ENCODE data around the gene MUC5AC. TPM values are rescaled to one million over a fixed set of nuclear protein-coding genes. Genes with fewer than 3 reads are reported as not detected.

The MUC5AC gene
- total and polyA plus RNA-seq, 2 of the 13 experiments (the other 11 are each of a cell fraction or from before 2014, with no cell fraction given), result under 0.01 TPM; not detected in 1

DNA sequence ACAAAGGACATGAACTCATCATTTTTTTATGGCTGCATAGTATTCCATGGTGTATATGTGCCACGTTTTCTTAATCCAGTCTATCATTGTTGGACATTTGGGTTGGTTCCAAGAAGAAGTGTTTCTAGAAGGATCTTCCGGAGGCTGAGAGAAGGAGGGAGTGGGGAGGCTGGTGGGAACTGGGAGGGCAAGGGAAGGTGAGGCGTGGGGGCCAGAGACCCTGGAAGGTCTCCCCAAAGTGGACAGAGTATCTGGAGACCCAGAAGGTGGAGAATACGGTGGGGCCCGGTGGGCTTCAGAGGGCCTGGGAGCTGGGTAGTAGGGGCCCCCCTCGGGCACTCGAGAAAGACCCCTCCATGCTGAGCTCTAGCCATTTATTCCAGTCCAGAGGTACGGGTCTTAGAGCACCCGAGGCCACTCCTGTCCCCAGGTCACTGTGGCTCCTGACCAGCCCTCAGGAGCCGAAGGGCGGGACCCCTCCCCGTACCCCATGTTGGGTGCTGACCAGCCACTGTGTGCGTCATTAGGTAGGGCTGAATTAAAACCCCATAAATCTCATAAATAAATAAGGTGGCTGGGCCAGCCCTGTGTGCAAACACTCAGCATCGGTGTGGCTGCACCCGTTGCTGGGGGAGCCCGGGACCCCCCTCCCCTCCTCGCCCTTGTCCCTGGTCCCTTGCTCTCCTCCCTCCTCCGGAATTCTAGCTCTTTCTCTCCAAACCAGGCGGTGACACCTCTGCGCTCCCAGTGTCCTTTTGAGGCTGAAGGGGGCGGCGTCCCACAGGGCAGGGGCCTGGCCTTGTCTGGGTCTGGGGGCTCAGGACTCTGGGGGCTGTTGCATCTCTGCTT, 38.8 kb upstream of the MUC5AC start:
- H3K4me3 ChIP-seq (replicated peaks in 1 of 3; ENCODE audit: insufficient read depth in 1 of 3, low read depth in 2 of 3, low read length in 3 of 3), result no peak overlapping the region
- FAIRE-seq (no peak), DNase-seq (ENCODE audit: low spot score) (no peak), ATAC-seq (no peak)
- H3K9ac ChIP-seq (ENCODE audit: insufficient read depth, low read depth, low read length), result no peak overlapping the region
- WGBS (ENCODE audit: low lambda C conversion rate), result 13% methylated on average over 14 of the region's 22 CpGs
- in situ Hi-C loops (cut with HindIII; ENCODE audit: extremely low pct_ligation_motif_present, low pct_unique_long_range_greater_than_20kb) (no loop called here), intact Hi-C loops (cut with micrococcal nuclease; ENCODE audit: unreplicated experiment) (no loop called here)
- H3K4me2 ChIP-seq (ENCODE audit: low read depth, low read length), result no peak overlapping the region
- POLR2A ChIA-PET, result no interaction called here
- H3K4me1 ChIP-seq (ENCODE audit: insufficient read depth, low read length), result no peaks in the 10 kb centered on the region
- H2AFZ ChIP-seq (ENCODE audit: low read length), result no peak overlapping the region
- H3K27me3 ChIP-seq (ENCODE audit: control insufficient read depth in 1 of 2, insufficient read depth in 2 of 2, low read length in 2 of 2), result peaks cover 10 to 57% of the 10 kb centered on the region in 2 experiments; a peak in 4 of 5 replicates
- TF ChIP-seq TOE1 (CRISPR knock-in tag; IDR thresholded peaks at IDR 0.05) (no peak), ZNF382 (CRISPR knock-in tag; IDR thresholded peaks at IDR 0.05; ENCODE audit: borderline replicate concordance) (no peak), CCDC6 (CRISPR knock-in tag; IDR thresholded peaks at IDR 0.05) (no peak)
- TF ChIP-seq, protein P1, sequence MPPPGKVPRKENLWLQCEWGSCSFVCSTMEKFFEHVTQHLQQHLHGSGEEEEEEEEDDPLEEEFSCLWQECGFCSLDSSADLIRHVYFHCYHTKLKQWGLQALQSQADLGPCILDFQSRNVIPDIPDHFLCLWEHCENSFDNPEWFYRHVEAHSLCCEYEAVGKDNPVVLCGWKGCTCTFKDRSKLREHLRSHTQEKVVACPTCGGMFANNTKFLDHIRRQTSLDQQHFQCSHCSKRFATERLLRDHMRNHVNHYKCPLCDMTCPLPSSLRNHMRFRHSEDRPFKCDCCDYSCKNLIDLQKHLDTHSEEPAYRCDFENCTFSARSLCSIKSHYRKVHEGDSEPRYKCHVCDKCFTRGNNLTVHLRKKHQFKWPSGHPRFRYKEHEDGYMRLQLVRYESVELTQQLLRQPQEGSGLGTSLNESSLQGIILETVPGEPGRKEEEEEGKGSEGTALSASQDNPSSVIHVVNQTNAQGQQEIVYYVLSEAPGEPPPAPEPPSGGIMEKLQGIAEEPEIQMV (CRISPR knock-in tag; IDR thresholded peaks at IDR 0.05; ENCODE audit: low read depth), result no peak
- no peaks in the 10 kb centered on the region for H3K36me3 ChIP-seq (replicated peaks in 1 of 2; ENCODE audit: control insufficient read depth in 1 of 2, insufficient read depth in 2 of 2, low read length in 2 of 2)
- H3K9me3 ChIP-seq (ENCODE audit: low read length), result no peaks in the 10 kb centered on the region
- no peaks in the 10 kb centered on the region for H3K79me2 ChIP-seq (ENCODE audit: insufficient read depth, low read length)
- no peaks in the 10 kb centered on the region; the same call in 1 of the 2 replicates for H4K20me1 ChIP-seq (ENCODE audit: insufficient read depth, low read length)
- CTCF ChIA-PET (ENCODE audit: low intra/inter-chr PET ratio, low total read pairs), result no interaction called here
- H3K27ac ChIP-seq (ENCODE audit: extremely low read length, insufficient read depth, low read length), result no peak overlapping the region
- no TSS peak for BruUV-seq (replicated peaks)

DNA sequence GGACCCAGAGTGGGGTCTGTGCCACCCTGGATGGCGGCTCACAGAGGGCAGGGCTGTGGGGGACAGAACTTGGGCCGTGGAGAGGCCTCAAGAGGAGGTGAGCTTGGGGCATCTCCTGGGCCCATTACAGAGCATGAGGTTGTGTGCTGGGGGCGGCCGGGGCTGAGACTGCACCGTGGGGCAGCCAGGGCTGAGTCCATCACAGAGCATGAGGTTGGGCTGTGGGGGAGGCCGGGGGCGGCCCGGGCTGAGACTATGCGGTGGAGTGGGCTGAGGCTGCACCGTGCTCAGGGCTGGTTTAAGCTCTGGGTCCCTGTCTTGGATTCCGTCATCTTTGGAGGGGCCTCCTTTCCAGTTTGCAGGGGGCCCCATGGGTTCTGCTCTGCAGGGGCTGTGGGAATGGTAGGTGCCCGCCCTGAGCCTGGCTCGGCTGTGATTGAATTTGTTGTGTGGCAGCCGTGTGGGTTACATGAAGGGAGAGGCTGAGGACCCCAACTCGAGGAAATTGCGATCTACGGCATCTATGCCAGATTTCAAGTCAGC, 38.1 kb upstream of the MUC5AC start:
- H3K27me3 ChIP-seq (ENCODE audit: control insufficient read depth in 1 of 2, insufficient read depth in 2 of 2, low read length in 2 of 2), result peaks cover 8 to 57% of the 10 kb centered on the region in 2 experiments; a peak in 4 of 5 replicates
- POLR2A ChIA-PET, result no interaction called here
- DNase-seq (ENCODE audit: low spot score), result no peak
- TF ChIP-seq ZFAT (CRISPR knock-in tag; conservative IDR thresholded peaks at IDR 0.05) (no peak), SOX13 (IDR thresholded peaks at IDR 0.05) (no peak), SOX13 (CRISPR knock-in tag; conservative IDR thresholded peaks at IDR 0.05 in 1 of 2, IDR thresholded peaks at IDR 0.05 in 1 of 2) (no peak), NR1H2 (CRISPR knock-in tag; IDR thresholded peaks at IDR 0.05; ENCODE audit: borderline replicate concordance, low read depth) (no peak), AHR (CRISPR knock-in tag; IDR thresholded peaks at IDR 0.05) (no peak), BRD4 (CRISPR knock-in tag; IDR thresholded peaks at IDR 0.05) (no peak), SSRP1 (CRISPR knock-in tag; IDR thresholded peaks at IDR 0.05) (no peak), CCAR2 (optimal IDR thresholded peaks at IDR 0.05; ENCODE audit: low read depth, low read length) (no peak)
- TF ChIP-seq, protein P2, sequence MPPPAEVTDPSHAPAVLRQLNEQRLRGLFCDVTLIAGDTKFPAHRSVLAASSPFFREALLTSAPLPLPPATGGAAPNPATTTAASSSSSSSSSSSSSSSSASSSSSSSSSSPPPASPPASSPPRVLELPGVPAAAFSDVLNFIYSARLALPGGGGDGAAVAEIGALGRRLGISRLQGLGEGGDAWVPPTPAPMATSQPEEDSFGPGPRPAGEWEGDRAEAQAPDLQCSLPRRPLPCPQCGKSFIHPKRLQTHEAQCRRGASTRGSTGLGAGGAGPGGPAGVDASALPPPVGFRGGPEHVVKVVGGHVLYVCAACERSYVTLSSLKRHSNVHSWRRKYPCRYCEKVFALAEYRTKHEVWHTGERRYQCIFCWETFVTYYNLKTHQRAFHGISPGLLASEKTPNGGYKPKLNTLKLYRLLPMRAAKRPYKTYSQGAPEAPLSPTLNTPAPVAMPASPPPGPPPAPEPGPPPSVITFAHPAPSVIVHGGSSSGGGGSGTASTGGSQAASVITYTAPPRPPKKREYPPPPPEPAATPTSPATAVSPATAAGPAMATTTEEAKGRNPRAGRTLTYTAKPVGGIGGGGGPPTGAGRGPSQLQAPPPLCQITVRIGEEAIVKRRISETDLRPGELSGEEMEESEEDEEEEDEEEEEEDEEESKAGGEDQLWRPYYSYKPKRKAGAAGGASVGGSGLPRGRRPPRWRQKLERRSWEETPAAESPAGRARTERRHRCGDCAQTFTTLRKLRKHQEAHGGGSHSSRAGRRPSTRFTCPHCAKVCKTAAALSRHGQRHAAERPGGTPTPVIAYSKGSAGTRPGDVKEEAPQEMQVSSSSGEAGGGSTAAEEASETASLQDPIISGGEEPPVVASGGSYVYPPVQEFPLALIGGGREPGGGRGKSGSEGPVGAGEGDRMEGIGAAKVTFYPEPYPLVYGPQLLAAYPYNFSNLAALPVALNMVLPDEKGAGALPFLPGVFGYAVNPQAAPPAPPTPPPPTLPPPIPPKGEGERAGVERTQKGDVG (CRISPR knock-in tag; IDR thresholded peaks at IDR 0.05; ENCODE audit: borderline replicate concordance), result no peak

More for the DNA sequence above, 38.1 kb upstream of the MUC5AC start:
- Histone ChIP-seq H2AFZ (ENCODE audit: low read length) (no peak overlapping the region), H3K4me3 (replicated peaks in 1 of 3; ENCODE audit: insufficient read depth in 1 of 3, low read depth in 2 of 3, low read length in 3 of 3) (no peak overlapping the region), H3K27ac (ENCODE audit: extremely low read length, insufficient read depth, low read length) (no peak overlapping the region), H3K36me3 (replicated peaks in 1 of 2; ENCODE audit: control insufficient read depth in 1 of 2, insufficient read depth in 2 of 2, low read length in 2 of 2) (no peaks in the 10 kb centered on the region), H3K9ac (ENCODE audit: insufficient read depth, low read depth, low read length) (no peak overlapping the region), H3K4me1 (ENCODE audit: insufficient read depth, low read length) (no peaks in the 10 kb centered on the region), H3K4me2 (ENCODE audit: low read depth, low read length) (no peak overlapping the region), H3K9me3 (ENCODE audit: low read length) (no peaks in the 10 kb centered on the region), H3K79me2 (ENCODE audit: insufficient read depth, low read length) (no peaks in the 10 kb centered on the region), H4K20me1 (ENCODE audit: insufficient read depth, low read length) (no peaks in the 10 kb centered on the region; the same call in 1 of the 2 replicates)
- no TSS peak for BruUV-seq (replicated peaks)
- no peak for FAIRE-seq
- in situ Hi-C loops (cut with HindIII; ENCODE audit: extremely low pct_ligation_motif_present, low pct_unique_long_range_greater_than_20kb), result no loop called here
- WGBS (ENCODE audit: low lambda C conversion rate), result 0% methylated on average over 3 of the region's 17 CpGs
- CTCF ChIA-PET (ENCODE audit: low intra/inter-chr PET ratio, low total read pairs), result no interaction called here
- no peak for ATAC-seq
- intact Hi-C loops (cut with micrococcal nuclease; ENCODE audit: unreplicated experiment), result no loop called here

Data from HepG2 (cell line).